ENCODE results near the gene RBMS2.

Gene RBMS2

DNA sequence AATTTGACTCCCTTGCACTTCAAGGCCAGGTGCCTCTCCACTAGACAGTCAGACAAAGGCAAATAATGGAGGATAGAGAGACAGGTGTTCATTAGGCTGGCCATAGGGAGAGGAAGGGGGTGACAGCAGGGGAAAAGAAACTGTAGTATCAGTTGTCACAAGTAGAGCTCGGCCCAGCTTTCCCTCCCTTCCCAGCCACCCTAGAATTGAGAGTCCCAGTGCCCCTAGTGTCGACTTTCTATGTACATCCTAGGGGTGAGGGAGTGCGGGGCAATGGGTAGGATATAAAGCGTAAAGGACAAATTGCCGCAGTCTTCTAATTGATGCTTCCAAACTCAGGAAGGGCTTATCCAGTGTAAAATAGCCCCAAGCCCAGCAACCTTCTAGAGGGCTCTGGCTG, 69.5 kb downstream of the RBMS2 start:
- TF ChIP-seq ZFX (IDR thresholded peaks at IDR 0.05) = no peak
- TF ChIP-seq, protein P1, sequence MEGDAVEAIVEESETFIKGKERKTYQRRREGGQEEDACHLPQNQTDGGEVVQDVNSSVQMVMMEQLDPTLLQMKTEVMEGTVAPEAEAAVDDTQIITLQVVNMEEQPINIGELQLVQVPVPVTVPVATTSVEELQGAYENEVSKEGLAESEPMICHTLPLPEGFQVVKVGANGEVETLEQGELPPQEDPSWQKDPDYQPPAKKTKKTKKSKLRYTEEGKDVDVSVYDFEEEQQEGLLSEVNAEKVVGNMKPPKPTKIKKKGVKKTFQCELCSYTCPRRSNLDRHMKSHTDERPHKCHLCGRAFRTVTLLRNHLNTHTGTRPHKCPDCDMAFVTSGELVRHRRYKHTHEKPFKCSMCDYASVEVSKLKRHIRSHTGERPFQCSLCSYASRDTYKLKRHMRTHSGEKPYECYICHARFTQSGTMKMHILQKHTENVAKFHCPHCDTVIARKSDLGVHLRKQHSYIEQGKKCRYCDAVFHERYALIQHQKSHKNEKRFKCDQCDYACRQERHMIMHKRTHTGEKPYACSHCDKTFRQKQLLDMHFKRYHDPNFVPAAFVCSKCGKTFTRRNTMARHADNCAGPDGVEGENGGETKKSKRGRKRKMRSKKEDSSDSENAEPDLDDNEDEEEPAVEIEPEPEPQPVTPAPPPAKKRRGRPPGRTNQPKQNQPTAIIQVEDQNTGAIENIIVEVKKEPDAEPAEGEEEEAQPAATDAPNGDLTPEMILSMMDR (conservative IDR thresholded peaks at IDR 0.05) = no peak
- H3K27ac ChIP-seq = no peak overlapping the region

DNA sequence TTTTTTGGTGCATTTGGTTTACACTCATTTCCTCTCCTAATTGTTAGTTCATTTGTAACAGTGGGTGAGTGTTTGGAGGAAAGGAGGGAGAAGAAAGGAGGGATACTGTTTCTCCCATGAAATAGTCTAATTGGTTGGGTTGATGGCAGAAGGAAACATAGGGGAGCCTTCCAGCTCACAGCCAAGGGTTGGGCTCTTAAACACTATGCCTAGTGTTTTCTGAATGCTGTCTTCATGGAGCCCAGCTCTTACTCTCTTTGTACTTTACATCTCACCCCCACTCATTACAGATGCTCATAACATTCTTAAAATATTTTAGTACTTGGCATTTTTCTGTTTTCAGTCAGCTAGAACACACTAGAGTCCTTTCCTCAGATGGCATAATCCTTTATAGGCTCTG, 70.3 kb downstream of the RBMS2 start:
- no peak for TF ChIP-seq ZFX (IDR thresholded peaks at IDR 0.05)
- TF ChIP-seq, protein P1 (conservative IDR thresholded peaks at IDR 0.05) = no peak
- H3K27ac ChIP-seq = no peak overlapping the region

GRCh38 chr12:56593909-56594621, 72.4 kb downstream of the RBMS2 start:
- no peak overlapping the region for H3K27ac ChIP-seq
- TF ChIP-seq, protein P1 (conservative IDR thresholded peaks at IDR 0.05) = peak; percentile 89
- TF ChIP-seq ZFX (IDR thresholded peaks at IDR 0.05) = no peak

DNA sequence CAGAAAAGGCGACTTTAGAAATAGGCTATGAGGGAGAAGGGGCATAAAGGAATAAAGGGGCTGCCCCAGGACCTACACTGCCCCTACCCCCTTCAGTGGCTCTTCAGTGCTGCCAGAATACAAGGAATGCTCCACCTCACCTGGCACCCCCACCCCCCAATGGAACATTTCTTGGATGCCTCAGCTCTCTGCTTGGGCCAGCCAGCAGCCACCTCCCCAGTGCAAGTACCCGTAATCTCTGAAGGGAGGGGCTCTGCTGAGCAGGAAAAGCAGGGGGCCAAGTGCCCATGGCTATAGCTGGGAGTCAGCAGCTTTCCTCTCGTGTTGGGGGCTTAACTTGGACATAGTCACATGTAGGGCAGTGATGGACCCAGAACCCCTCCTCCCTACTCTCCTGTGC, 75.2 kb downstream of the RBMS2 start:
- no peak overlapping the region for H3K27ac ChIP-seq
- no peak for TF ChIP-seq ZFX (IDR thresholded peaks at IDR 0.05)
- TF ChIP-seq, protein P1 (conservative IDR thresholded peaks at IDR 0.05) = no peak

- no peak overlapping the region for H3K27ac ChIP-seq
- TF ChIP-seq ZFX (IDR thresholded peaks at IDR 0.05) = no peak
- TF ChIP-seq, protein P1 (conservative IDR thresholded peaks at IDR 0.05) = no peak
Measured at GRCh38 chr12:56599041-56599440, 77.4 kb downstream of the RBMS2 start.

DNA sequence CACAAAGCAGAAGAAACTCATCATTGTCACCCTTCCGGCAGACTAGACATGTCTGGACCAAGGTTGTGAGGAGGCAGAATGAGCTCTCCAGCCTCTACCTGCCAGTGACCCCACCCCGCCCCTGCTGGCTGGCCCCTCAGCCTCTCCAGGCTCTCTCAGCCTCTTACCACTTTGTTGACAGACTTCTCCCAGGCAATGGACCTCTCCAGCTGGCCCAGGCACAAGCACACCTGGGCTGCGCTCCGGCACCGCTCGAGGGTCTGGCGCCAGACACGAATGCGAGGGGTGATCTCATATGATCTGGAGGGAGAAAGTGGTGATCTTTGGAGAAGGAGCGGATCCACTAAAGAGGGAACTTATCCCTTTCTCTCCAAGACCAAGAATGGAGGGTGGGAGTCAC, 78.2 kb downstream of the RBMS2 start:
- H3K27ac ChIP-seq = no peak overlapping the region
- TF ChIP-seq, protein P1 (conservative IDR thresholded peaks at IDR 0.05) = no peak
- TF ChIP-seq ZFX (IDR thresholded peaks at IDR 0.05) = no peak

GRCh38 chr12:56600753-56601152, 79.1 kb downstream of the RBMS2 start:
- TF ChIP-seq, protein P1 (conservative IDR thresholded peaks at IDR 0.05) = no peak
- TF ChIP-seq ZFX (IDR thresholded peaks at IDR 0.05) = no peak
- H3K27ac ChIP-seq = no peak overlapping the region
